NOMO-1 treated with dmso at 0.1 percent for 144 hours (cell line): ENCODE data around the gene GOLPH3.

Experiments used
- DNase-seq: peaks from one replicate; lab custom pipeline; 2025; ENCODE audit not compliant: unreplicated experiment; lab: John Stamatoyannopoulos, UW

GOLPH3 gene

DNA sequence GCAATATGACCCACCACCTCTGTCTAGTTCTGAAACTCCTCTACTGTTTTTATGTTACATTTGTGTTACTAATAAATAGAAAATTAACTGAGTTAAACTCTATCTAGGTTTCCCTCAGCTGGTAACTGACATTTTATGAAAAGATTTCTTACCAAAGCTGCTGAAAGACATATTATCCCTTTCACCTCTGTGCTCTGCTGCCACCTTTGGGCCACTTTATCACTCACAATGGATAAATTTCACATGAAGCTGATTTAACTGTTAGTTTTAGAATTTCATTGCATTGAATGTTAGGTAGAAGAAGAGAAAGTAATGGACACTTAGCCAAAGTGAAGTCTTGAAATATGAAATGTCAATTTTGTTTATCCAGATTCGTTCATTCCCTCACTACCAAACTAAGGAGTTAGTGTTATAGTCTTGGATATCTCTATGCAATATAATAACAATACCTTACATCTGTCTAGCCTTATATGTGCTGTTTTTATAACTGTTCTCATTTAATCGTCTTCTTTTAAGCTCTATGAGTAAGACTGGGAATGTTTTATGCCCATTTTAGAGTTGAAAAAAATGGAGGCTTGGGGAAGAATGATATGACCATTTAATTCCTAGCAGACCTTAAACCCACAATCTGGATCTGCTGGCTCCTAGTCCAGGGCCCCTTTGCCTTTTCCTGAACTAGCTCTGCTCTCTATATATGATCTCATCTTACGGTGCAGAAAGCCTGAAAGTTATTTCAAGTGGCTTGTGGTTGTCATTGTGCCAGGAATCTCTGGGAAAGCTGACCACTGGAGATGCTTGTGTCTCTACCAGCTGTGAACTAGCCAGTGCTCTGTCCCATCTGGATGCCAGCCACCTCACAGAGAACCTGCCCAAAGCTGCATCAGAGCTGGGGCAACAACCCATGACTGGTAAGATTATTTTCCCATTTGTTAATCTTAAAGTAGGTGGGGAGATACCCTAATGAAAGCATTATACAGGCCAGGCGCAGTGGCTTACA lies 97.1 kb downstream of the GOLPH3 start:
- DNase-seq, result peak; percentile 28
